GM12892 (cell line): ENCODE measurements around the gene C1orf35.

Experiments
- DNase-seq: peaks from one replicate; pipeline ENCODE4 v3.0.0; 2011; ENCODE audit not compliant: insufficient read length
- FAIRE-seq: peaks from 2 replicates; lab custom pipeline; 2011; peaks lifted over from hg19 to GRCh38; lab: Jason Lieb, UNC
- POLR2A ChIP-seq: IDR thresholded peaks from 2 replicates; pipeline ENCODE4 v1.6.1; 2011; ENCODE audit warnings: low read depth, low read length, control low read depth
- POLR2AphosphoS5 ChIP-seq: IDR thresholded peaks from 2 replicates; pipeline ENCODE4 v1.6.1; 2011; ENCODE audit warnings: low read depth, low read length, control low read depth
- TAF1 ChIP-seq: IDR thresholded peaks from 2 replicates; pipeline ENCODE4 v1.6.1; 2011; ENCODE audit warnings: low read depth, mild to moderate bottlenecking, control low read depth, low read length, borderline replicate concordance

C1orf35 gene

DNA sequence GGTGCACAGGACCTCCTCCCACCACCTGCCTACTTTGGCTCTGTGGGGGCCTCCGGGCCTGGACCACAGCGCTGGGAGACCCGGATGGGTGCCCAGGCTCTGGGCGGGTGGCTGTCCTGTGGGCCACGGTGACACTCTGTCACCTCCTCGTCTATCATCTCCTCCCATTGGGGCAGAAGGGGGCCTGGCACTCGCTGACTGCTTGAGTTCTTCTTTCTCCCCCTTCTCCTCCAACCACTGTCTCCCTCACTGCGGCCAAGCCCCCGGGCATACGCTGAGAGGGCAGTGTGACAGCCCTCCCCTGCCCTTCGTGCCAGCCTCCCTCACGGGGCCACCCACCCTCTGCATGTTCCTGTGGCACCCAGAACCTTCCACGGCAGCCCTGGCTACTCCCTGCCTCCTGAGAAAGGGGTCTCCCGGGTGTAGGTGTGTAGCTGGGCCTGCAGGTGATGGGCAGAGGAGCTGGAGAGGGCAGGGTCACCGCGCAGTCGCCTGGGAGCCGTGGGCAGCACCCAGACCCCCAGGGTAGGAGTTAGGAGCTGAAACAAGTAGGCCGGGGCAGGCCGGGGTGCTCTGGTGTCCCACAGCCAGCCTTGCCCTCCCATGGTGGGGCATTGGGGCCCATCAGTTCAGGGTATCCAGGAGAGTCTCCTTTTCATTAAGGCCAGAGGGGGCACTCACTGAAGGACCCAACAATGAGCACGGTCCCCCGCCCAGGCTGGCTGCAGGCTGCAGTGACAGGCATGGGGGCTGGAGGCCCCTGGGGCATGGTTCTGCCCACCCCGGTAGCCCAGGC lies 29.9 kb downstream of the C1orf35 start:
- FAIRE-seq = no peak
- no peak for TF ChIP-seq POLR2A
- TF ChIP-seq POLR2AphosphoS5 = no peak
- no peak for TF ChIP-seq TAF1
- no peak for DNase-seq

DNA sequence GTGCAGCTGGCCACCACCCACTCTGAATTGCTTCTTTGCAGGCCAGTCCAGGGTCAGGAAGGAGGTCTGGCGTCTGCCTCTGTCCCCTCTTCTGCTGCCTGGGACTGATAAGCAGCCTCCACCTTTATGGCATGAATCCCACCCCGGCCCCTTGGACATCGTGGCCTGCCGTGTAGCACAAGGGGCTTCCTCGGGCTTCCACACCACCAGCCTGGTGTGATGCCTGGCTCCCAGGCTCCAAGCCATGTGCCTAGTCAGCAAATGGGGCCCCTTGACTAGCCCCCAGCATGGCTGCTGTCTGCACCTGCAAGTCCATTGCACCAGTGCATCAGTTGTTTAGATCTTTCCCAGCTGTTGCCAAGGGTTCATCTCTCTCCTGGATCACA lies 30.5 kb downstream of the C1orf35 start:
- TF ChIP-seq POLR2A = no peak
- no peak for TF ChIP-seq TAF1
- no peak for TF ChIP-seq POLR2AphosphoS5
- DNase-seq = no peak
- FAIRE-seq = no peak

GRCh38 chr1:228071839-228072657 lies 31.1 kb downstream of the C1orf35 start:
- no peak for DNase-seq
- no peak for TF ChIP-seq POLR2AphosphoS5
- TF ChIP-seq POLR2A = no peak
- TF ChIP-seq TAF1 = no peak
- no peak for FAIRE-seq

DNA sequence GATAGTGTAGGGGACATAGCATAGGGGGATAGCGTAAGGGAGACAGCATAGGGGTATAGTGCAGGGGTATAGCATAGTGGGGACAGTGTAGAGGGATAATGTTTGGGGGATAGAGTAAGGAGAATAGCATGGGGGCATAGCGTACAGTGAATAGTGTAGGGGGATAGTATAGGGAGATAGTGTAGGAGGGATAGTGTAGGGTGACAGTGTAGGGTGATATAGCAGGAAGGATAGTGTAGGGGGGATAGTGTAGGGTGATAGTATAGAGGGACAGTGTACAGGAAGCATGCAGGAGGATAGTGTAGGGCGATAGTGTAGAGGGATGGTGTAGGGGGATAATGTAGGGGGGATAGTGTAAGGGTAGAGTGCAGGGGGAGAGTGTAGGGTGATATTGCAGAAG lies 32.3 kb downstream of the C1orf35 start:
- FAIRE-seq = no peak
- no peak for TF ChIP-seq POLR2AphosphoS5
- TF ChIP-seq TAF1 = no peak
- TF ChIP-seq POLR2A = no peak

GRCh38 chr1:228070173-228070572 lies 33.0 kb downstream of the C1orf35 start:
- no peak for DNase-seq
- no peak for FAIRE-seq
- TF ChIP-seq TAF1 (no peak), POLR2AphosphoS5 (no peak), POLR2A (no peak)

More for the DNA sequence above, 32.3 kb downstream of the C1orf35 start:
- no peak for DNase-seq

- FAIRE-seq = no peak
- TF ChIP-seq POLR2A (no peak), TAF1 (no peak), POLR2AphosphoS5 (no peak)
- DNase-seq = no peak
Observed at GRCh38 chr1:228068359-228068758, 34.8 kb downstream of the C1orf35 start.

GRCh38 chr1:228066891-228067654 lies 36.1 kb downstream of the C1orf35 start:
- no peak for FAIRE-seq
- DNase-seq = no peak
- TF ChIP-seq POLR2AphosphoS5 (no peak), POLR2A (no peak), TAF1 (no peak)

- DNase-seq = no peak
Observed at GRCh38 chr1:228066416-228066815, 36.7 kb downstream of the C1orf35 start.

DNA sequence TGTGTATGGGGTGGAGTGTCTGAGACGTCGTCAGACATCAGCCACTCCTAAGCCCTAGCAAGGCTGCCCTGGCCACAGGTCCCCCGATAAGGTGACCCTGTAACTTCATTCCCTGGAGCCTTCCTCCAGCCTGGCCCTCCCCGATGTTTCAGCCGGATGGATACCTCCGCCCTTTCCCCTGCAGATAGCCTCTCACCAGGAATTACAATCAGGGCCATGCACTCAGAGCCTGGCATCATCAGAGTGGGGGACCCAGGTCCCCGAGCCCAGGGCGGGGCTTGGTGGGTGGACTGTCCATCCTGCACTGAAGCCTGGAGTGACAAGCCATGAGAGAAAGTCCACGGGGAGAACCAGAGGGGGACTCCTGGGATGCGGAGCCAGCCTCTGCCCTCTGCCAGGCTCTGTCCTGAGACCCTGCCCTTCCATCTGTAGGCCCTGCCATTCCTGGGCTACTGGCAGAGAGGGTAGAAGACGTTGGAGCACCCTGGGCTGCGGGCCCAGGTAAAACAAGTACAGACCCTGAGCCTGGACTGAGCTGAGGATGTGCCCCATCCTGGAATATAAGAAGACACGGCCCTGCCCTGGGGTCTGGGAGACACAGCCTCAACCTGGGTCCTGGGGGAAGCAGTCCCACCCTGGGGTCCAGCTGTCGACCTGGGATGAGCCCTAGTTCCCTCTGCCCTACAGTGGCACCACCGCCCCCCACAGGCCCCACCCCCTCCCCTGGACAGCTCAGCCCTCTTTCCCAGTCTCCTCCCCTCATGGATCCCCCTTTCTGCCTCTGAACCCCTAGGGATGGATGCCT lies 37.4 kb downstream of the C1orf35 start:
- DNase-seq (no peak), FAIRE-seq (no peak)
- TF ChIP-seq POLR2A (no peak), POLR2AphosphoS5 (no peak), TAF1 (no peak)

More at GRCh38 chr1:228066416-228066815, 36.7 kb downstream of the C1orf35 start:
- no peak for TF ChIP-seq TAF1
- no peak for TF ChIP-seq POLR2A
- no peak for FAIRE-seq

GRCh38 chr1:228064741-228065542 lies 38.2 kb downstream of the C1orf35 start:
- FAIRE-seq (no peak), DNase-seq (no peak)

More at GRCh38 chr1:228064741-228065542, 38.2 kb downstream of the C1orf35 start:
- TF ChIP-seq TAF1 = no peak
- no peak for TF ChIP-seq POLR2AphosphoS5
- TF ChIP-seq POLR2A = no peak
